H1 (cell line): ENCODE data around the gene ZCCHC12. TPM values are rescaled to one million over a fixed set of nuclear protein-coding genes. Genes with fewer than 3 reads are reported as not detected.

ENCODE experiments used
- EGR1 ChIP-seq: IDR thresholded peaks from 2 replicates; pipeline ENCODE4 v1.6.1; 2011; ENCODE audit warnings: low read depth, low read length, borderline replicate concordance
- EP300 ChIP-seq, 2 experiments: IDR thresholded peaks; 1 replicate in 1 of 2; 2 replicates in 1 of 2; pipeline ENCODE4 v1.6.1; 2011 to 2012; ENCODE audit warnings: low read depth in 2 of 2, low read length in 2 of 2, mild to moderate bottlenecking in 2 of 2, borderline replicate concordance in 1 of 2, inconsistent platforms in 1 of 2, moderate library complexity in 1 of 2
- HDAC6 ChIP-seq: IDR thresholded peaks from one replicate; pipeline ENCODE4 v1.7.1; 2012; ENCODE audit warnings: low read depth, mild to moderate bottlenecking, inconsistent platforms, low read length, moderate library complexity
- KDM1A ChIP-seq: fragments of 200-600, 300-600 bp; sonication (generic); IDR thresholded peaks from 2 replicates; pipeline ENCODE4 v1.7.1; 2016; ENCODE audit warnings: mild to moderate bottlenecking, low read length, borderline replicate concordance
- MAFK ChIP-seq: IDR thresholded peaks from 2 replicates; pipeline ENCODE4 v1.6.1; 2012; ENCODE audit warnings: low read depth, mild to moderate bottlenecking, improper control_type of control experiment, low read length
- POLR2AphosphoS5 ChIP-seq: IDR thresholded peaks from 2 replicates; pipeline ENCODE4 v1.6.1; 2011; ENCODE audit warnings: low read depth, low read length
- RAD21 ChIP-seq, 2 experiments: IDR thresholded peaks in 1 of 2; conservative IDR thresholded peaks in 1 of 2; 2 replicates each; pipeline ENCODE4 v1.6.1; 2011; ENCODE audit warnings: low read depth in 2 of 2, low read length in 2 of 2, improper control_type of control experiment in 1 of 2, inconsistent platforms in 1 of 2, mild to moderate bottlenecking in 1 of 2, moderate library complexity in 1 of 2
- RBBP5 ChIP-seq: IDR thresholded peaks from 2 replicates; pipeline ENCODE4 v1.7.1; 2012; ENCODE audit warnings: low read depth, mild to moderate bottlenecking, inconsistent platforms, low read length, moderate library complexity, borderline replicate concordance
- SAP30 ChIP-seq: fragments of 300-600 bp; sonication (generic); IDR thresholded peaks from 2 replicates; pipeline ENCODE4 v1.7.1; 2012; ENCODE audit warnings: low read length, moderate library complexity, mild to moderate bottlenecking, inconsistent platforms; ENCODE audit not compliant: insufficient read depth, insufficient replicate concordance
- SIX5 ChIP-seq: IDR thresholded peaks from 2 replicates; pipeline ENCODE4 v1.6.1; 2011; ENCODE audit warnings: mild to moderate bottlenecking, low read depth, low read length
- SP1 ChIP-seq: IDR thresholded peaks from 2 replicates; pipeline ENCODE4 v1.6.1; 2011; ENCODE audit warnings: low read depth, low read length
- TAF1 ChIP-seq: IDR thresholded peaks from 2 replicates; pipeline ENCODE4 v1.6.1; 2011; ENCODE audit warnings: mild to moderate bottlenecking, low read depth, low read length
- TCF12 ChIP-seq: IDR thresholded peaks from 2 replicates; pipeline ENCODE4 v1.6.1; 2011; ENCODE audit warnings: low read depth, mild to moderate bottlenecking, low read length
- polyA plus RNA-seq, 7 experiments: library from polyadenylated mRNA; depleted of rRNA in 3 of 7; stranded (reverse) in 5 of 7; unstranded in 2 of 7; fragments of >200 nt in 5 of 7; fragments of 200-250 nt in 2 of 7; gene quantifications; 1 replicate in 5 of 7; 2 replicates in 1 of 7; 4 replicates in 1 of 7; pipeline versions ENCODE4 v1.2.1 to v1.2.3, GENCODE V29; 2011 to 2013; ENCODE audit warnings: missing spikeins in 2 of 7, mixed read lengths in 2 of 7
- total RNA-seq: library from RNA; stranded (reverse); fragmentation: NEBNext Ultra II Directional; extraction: Animal tissue kit (Norgen Biotek cat#: 25700); gene quantifications from 2 replicates; pipeline ENCODE4 v1.2.1, GENCODE V29; 2021
- TF ChIP-seq, protein P1 (sequence below), 3 experiments: IDR thresholded peaks; 1 replicate in 2 of 3; 2 replicates in 1 of 3; pipeline versions ENCODE4 v1.5.1 to v1.6.1; 2011; ENCODE audit warnings: low read length in 3 of 3, mild to moderate bottlenecking in 3 of 3, inconsistent platforms in 2 of 3, low read depth in 1 of 3, moderate library complexity in 1 of 3; ENCODE audit not compliant: insufficient read depth in 1 of 3; ENCODE audit errors: control extremely low read depth in 1 of 3
- TF ChIP-seq, protein P2 (sequence below): IDR thresholded peaks from 2 replicates; pipeline ENCODE4 v1.6.1; 2011; ENCODE audit warnings: low read depth, mild to moderate bottlenecking, low read length; ENCODE audit not compliant: insufficient read depth
- TF ChIP-seq, protein P3 (sequence below): IDR thresholded peaks from 2 replicates; pipeline ENCODE4 v1.6.1; 2012; ENCODE audit warnings: inconsistent platforms
- TF ChIP-seq, protein P4 (sequence below): IDR thresholded peaks from 2 replicates; pipeline ENCODE4 v1.6.1; 2011; ENCODE audit warnings: low read length, improper control_type of control experiment

ZCCHC12 gene
- total and polyA plus RNA-seq, 2 of the 8 experiments (the other 6 are each of a cell fraction or from before 2014, with no cell fraction given): 0.76 to 1.3 TPM

DNA sequence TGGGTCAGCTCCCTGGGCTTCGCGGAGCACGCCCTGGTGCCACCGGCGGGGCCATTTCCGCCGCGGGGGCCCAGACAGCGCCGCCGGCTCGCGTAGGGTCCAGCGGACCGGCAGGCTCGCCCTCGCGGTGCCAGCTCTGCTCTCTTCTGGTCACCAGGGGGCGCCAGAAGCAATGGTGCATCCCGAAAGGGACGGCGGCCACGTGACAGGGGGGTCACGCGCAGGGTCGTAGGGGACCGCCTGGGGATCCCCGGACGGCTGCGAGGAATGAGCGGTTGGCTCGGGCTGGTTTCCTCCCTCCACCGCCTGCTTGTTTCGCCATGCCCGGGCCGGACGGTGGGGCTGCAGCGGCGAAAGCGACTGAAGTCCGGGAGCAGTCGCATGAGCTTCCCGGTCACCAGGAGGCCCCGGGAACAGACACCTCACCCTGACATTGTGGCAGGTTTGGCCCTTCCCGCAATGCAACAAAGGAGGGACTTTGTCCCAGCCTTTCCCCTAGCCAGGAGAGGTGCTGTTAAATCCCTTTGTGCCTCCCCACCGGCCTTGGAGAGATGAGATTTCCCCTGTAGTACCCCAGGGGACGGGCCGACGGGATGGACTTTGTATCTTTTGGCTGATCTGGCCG lies 15.8 kb downstream of the ZCCHC12 start (continued):
- 0 out of 2 replicates have a peak, but pooled peaks have one; percentile 44 for TF ChIP-seq POLR2AphosphoS5
- TF ChIP-seq, protein P1, sequence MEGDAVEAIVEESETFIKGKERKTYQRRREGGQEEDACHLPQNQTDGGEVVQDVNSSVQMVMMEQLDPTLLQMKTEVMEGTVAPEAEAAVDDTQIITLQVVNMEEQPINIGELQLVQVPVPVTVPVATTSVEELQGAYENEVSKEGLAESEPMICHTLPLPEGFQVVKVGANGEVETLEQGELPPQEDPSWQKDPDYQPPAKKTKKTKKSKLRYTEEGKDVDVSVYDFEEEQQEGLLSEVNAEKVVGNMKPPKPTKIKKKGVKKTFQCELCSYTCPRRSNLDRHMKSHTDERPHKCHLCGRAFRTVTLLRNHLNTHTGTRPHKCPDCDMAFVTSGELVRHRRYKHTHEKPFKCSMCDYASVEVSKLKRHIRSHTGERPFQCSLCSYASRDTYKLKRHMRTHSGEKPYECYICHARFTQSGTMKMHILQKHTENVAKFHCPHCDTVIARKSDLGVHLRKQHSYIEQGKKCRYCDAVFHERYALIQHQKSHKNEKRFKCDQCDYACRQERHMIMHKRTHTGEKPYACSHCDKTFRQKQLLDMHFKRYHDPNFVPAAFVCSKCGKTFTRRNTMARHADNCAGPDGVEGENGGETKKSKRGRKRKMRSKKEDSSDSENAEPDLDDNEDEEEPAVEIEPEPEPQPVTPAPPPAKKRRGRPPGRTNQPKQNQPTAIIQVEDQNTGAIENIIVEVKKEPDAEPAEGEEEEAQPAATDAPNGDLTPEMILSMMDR (IDR thresholded peaks at IDR 0.05; ENCODE audit: control extremely low read depth in 1 of 3, insufficient read depth in 1 of 3, low read depth in 1 of 3, low read length in 3 of 3): peak; percentile 47 to 78 (median 68)
- no peak for TF ChIP-seq HDAC6
- TF ChIP-seq SIX5: no peak
- no peak for TF ChIP-seq SP1
- TF ChIP-seq, protein P2, sequence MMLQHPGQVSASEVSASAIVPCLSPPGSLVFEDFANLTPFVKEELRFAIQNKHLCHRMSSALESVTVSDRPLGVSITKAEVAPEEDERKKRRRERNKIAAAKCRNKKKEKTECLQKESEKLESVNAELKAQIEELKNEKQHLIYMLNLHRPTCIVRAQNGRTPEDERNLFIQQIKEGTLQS: peak; percentile 95
- no peak for TF ChIP-seq SAP30
- no peak for TF ChIP-seq KDM1A
- TF ChIP-seq, protein P3, sequence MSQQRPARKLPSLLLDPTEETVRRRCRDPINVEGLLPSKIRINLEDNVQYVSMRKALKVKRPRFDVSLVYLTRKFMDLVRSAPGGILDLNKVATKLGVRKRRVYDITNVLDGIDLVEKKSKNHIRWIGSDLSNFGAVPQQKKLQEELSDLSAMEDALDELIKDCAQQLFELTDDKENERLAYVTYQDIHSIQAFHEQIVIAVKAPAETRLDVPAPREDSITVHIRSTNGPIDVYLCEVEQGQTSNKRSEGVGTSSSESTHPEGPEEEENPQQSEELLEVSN: peak; percentile 57
- TF ChIP-seq MAFK: no peak
- TF ChIP-seq TAF1: peak; percentile 54
- no peak for TF ChIP-seq RBBP5
- no peak for TF ChIP-seq EGR1
- TF ChIP-seq, protein P4, sequence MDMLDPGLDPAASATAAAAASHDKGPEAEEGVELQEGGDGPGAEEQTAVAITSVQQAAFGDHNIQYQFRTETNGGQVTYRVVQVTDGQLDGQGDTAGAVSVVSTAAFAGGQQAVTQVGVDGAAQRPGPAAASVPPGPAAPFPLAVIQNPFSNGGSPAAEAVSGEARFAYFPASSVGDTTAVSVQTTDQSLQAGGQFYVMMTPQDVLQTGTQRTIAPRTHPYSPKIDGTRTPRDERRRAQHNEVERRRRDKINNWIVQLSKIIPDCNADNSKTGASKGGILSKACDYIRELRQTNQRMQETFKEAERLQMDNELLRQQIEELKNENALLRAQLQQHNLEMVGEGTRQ: peak; percentile 95
- TF ChIP-seq TCF12: no peak
- peak in 1 of 2 experiments; percentile 36; a peak in 1 of 3 replicates for TF ChIP-seq EP300 (IDR thresholded peaks at IDR 0.05; ENCODE audit: borderline replicate concordance in 1 of 2, low read depth in 2 of 2, low read length in 2 of 2)
- TF ChIP-seq RAD21 (IDR thresholded peaks at IDR 0.05 in 1 of 2, conservative IDR thresholded peaks at IDR 0.05 in 1 of 2; ENCODE audit: low read depth in 2 of 2, low read length in 2 of 2): peak; percentile 34 to 46
